Activated CD4-positive, alpha-beta memory T cell treated with anti-CD3 and anti-CD28 coated beads, Interleukin-2, amount 10 ng/mL, durations not matched to agents 7 days and 5 days (primary cell): ENCODE data around the gene LSS. TPM values are rescaled to one million over a fixed set of nuclear protein-coding genes. Genes with fewer than 3 reads are reported as not detected.
"Not testable (repeated sequence)": the region's sequence is repeated elsewhere in the genome, so short reads cannot be mapped to it uniquely, and the experiment has no call there.

Experiments
- CTCF ChIA-PET: fragments of 350-600 bp; sonication (Branson Sonifier 250); formaldehyde crosslinking; loops from one replicate; lab custom pipeline; 2021; ENCODE audit warnings: antibody characterized with exemption, inconsistent platforms; lab: Charles Lee
- POLR2A ChIA-PET: fragments of 350-600 bp; sonication (Branson Sonifier 250); formaldehyde crosslinking; loops from one replicate; lab custom pipeline; 2021; ENCODE audit warnings: antibody characterized with exemption; lab: Charles Lee
- DNase-seq: peaks from one replicate; pipeline ENCODE4 v3.0.0-alpha.2; 2020
- H3K27ac Mint-ChIP-seq: one replicate; pipeline ENCODE4 v1.8.0; 2021; ENCODE audit warnings: mild to moderate bottlenecking, mixed read lengths
- H3K27me3 Mint-ChIP-seq: one replicate; pipeline ENCODE4 v1.8.0; 2021; ENCODE audit warnings: mixed read lengths
- H3K36me3 Mint-ChIP-seq: one replicate; pipeline ENCODE4 v1.8.0; 2021; ENCODE audit warnings: low read depth, mixed read lengths
- H3K4me1 Mint-ChIP-seq: one replicate; pipeline ENCODE4 v1.8.0; 2021; ENCODE audit warnings: mixed read lengths
- H3K4me3 Mint-ChIP-seq: one replicate; pipeline ENCODE4 v1.8.0; 2021; ENCODE audit warnings: mild to moderate bottlenecking, mixed read lengths
- H3K9me3 Mint-ChIP-seq: one replicate; pipeline ENCODE4 v1.8.0; 2021; ENCODE audit warnings: mixed read lengths
- total RNA-seq, 2 experiments: library from RNA; stranded (reverse); gene quantifications; one replicate each; pipeline ENCODE4 v1.2.3, GENCODE V29; 2021

The LSS gene
- total RNA-seq, 2 experiments from 2014 or later: 54.7 to 56.1 TPM

GRCh38 chr21:46141767-46142581 is 86.6 kb downstream of the LSS start:
- DNase-seq: no peak
- H3K4me3 Mint-ChIP-seq: no peak overlapping the region
- peaks cover 14% of the 10 kb centered on the region for H3K4me1 Mint-ChIP-seq
- ChIA-PET POLR2A (interaction anchor here (0.7 to 0.9 kb wide), 2 partner anchors 88 to 181 kb away, joined by 3 read pairs; partner anchors contain the start of gene C21orf58), CTCF (interaction anchor here (0.6 to 2.4 kb wide), 9 partner anchors 11 to 550 kb away, joined by 3 to 7 read pairs (median 4); no protein-coding TSS in a partner anchor)
- H3K27ac Mint-ChIP-seq: no peak overlapping the region
- no peaks in the 10 kb centered on the region for H3K27me3 Mint-ChIP-seq
- no peaks in the 10 kb centered on the region for H3K36me3 Mint-ChIP-seq
- no peaks in the 10 kb centered on the region for H3K9me3 Mint-ChIP-seq

- H3K4me3 Mint-ChIP-seq, DNase-seq, H3K9me3 Mint-ChIP-seq, POLR2A ChIA-PET, H3K36me3 Mint-ChIP-seq, H3K27ac Mint-ChIP-seq, CTCF ChIA-PET, H3K27me3 Mint-ChIP-seq: not testable (repeated sequence)
- H3K4me1 Mint-ChIP-seq: peaks cover 14% of the 10 kb centered on the region
Observed at GRCh38 chr21:46140352-46141003, 88.1 kb downstream of the LSS start.

- CTCF ChIA-PET: no interaction called here
Observed at GRCh38 chr21:46139686-46140085, 88.9 kb downstream of the LSS start.

GRCh38 chr21:46138383-46138970 is 90.1 kb downstream of the LSS start:
- Mint-ChIP-seq H3K36me3 (no peaks in the 10 kb centered on the region), H3K4me1 (peaks cover 5% of the 10 kb centered on the region), H3K4me3 (no peak overlapping the region), H3K27me3 (no peaks in the 10 kb centered on the region), H3K27ac (no peak overlapping the region), H3K9me3 (no peaks in the 10 kb centered on the region)
- POLR2A ChIA-PET: no interaction called here
- DNase-seq: no peak
- CTCF ChIA-PET: no interaction called here

More at GRCh38 chr21:46139686-46140085, 88.9 kb downstream of the LSS start:
- no peaks in the 10 kb centered on the region for H3K36me3 Mint-ChIP-seq
- no peak for DNase-seq
- H3K4me3 Mint-ChIP-seq: no peak overlapping the region
- no peak overlapping the region for H3K27ac Mint-ChIP-seq
- peaks cover 12% of the 10 kb centered on the region for H3K4me1 Mint-ChIP-seq
- H3K27me3 Mint-ChIP-seq: no peaks in the 10 kb centered on the region
- no peaks in the 10 kb centered on the region for H3K9me3 Mint-ChIP-seq
- POLR2A ChIA-PET: no interaction called here

Other genes starting within 250 kb of the LSS start
- under 1 TPM; 0.08 to 0.33 TPM for gene COL6A1, start 247.0 kb downstream of the LSS start, total RNA-seq
- 1 to 10 TPM; 1.1 to 1.6 TPM for gene COL6A2, start 130.7 kb downstream of the LSS start, total RNA-seq
- under 1 TPM in 1 of 2 experiments, not detected in 1; 0.18 TPM for gene FTCD, start 73.2 kb downstream of the LSS start, total RNA-seq
- 1 to 10 TPM; 4.2 to 4.4 TPM for gene SPATC1L, start 44.3 kb downstream of the LSS start, total RNA-seq
- 100 to 1,000 TPM; 109 to 121 TPM for gene MCM3AP, start 56.8 kb upstream of the LSS start, total RNA-seq
- 10 to 100 TPM; 10.8 to 12.1 TPM for gene YBEY, start 57.6 kb upstream of the LSS start, total RNA-seq
- gene C21orf58, start 95.1 kb upstream of the LSS start, total RNA-seq: 10 to 100 TPM; 47.7 to 49.4 TPM
- gene PCNT, start 95.4 kb upstream of the LSS start, total RNA-seq: 10 to 100 TPM; 63.7 to 63.9 TPM
- gene DIP2A, start 230.1 kb upstream of the LSS start, total RNA-seq: 10 to 100 TPM; 52.9 to 53.2 TPM